GM06990 (cell line): ENCODE measurements around the gene PTK7.
A peak's percentile ranks its signal among the peaks of the same experiment; 100 is the strongest.

Experiments used
- DNase-seq: peaks from one replicate; pipeline ENCODE4 v3.0.0-alpha.2; 2011; ENCODE audit not compliant: insufficient read length; ENCODE audit errors: extremely low read depth
- H3K27me3 ChIP-seq: replicated peaks from 2 replicates; pipeline ENCODE4 v1.6.0; 2011; ENCODE audit warnings: low read length; ENCODE audit not compliant: control insufficient read depth, insufficient read depth
- H3K36me3 ChIP-seq: 2 replicates; pipeline ENCODE4 v1.5.1; 2011; ENCODE audit warnings: low read length; ENCODE audit not compliant: control insufficient read depth, insufficient read depth
- H3K4me3 ChIP-seq: replicated peaks from 2 replicates; pipeline ENCODE4 v1.5.1; 2011; ENCODE audit warnings: low read depth, mild to moderate bottlenecking, control low read depth, low read length
- CTCF ChIP-seq: IDR thresholded peaks from 2 replicates; pipeline ENCODE4 v1.5.1; 2011; ENCODE audit warnings: low read length, control low read depth, mild to moderate bottlenecking, inconsistent platforms; ENCODE audit not compliant: insufficient read depth, poor library complexity, severe bottlenecking

PTK7 gene

DNA sequence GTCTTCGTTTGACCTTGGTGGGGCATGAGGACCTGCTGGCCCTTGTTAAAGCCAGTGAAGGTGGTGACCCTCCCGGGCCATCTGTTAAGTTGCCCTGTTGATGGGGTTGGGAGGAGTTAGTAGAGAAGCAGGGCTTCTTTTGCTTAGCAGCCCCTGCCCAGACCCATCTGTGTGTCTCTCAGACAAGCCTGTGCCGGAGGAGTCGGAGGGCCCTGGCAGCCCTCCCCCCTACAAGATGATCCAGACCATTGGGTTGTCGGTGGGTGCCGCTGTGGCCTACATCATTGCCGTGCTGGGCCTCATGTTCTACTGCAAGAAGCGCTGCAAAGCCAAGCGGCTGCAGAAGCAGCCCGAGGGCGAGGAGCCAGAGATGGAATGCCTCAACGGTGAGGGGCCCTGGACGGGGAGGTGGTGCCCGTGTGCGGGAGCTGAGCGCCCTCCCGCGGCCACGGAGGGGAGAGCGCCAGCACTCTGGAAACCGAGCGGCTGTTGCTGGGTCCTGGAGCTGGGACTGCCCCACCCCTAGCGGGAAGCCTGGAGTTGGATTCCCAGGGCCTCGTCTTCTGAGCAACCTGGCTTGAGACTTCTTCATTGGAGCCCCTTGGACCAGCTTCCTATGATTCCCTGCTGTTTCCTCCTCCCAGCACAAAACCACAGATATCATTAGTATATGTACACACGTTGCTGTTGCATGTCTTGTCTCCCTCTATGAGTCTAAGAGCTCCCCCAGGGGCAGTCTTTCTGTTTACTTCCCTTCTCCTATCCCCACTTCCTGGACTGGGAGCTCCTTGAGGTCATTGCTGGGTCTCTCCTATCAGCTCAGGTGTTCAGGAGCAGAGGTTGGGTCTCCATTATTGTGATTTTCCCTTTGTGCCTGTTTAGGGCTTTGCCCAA, 67.4 kb downstream of the PTK7 start:
- Histone ChIP-seq H3K36me3 (no peaks in the 10 kb centered on the region), H3K4me3 (no peak overlapping the region), H3K27me3 (no peaks in the 10 kb centered on the region)
- peak; percentile 98 for TF ChIP-seq CTCF
- peak; percentile 79 for DNase-seq

GRCh38 chr6:43144879-43145278, 68.8 kb downstream of the PTK7 start:
- H3K27me3 ChIP-seq: no peaks in the 10 kb centered on the region
- H3K36me3 ChIP-seq: no peaks in the 10 kb centered on the region
- no peak overlapping the region for H3K4me3 ChIP-seq
- TF ChIP-seq CTCF: no peak
- DNase-seq: no peak

DNA sequence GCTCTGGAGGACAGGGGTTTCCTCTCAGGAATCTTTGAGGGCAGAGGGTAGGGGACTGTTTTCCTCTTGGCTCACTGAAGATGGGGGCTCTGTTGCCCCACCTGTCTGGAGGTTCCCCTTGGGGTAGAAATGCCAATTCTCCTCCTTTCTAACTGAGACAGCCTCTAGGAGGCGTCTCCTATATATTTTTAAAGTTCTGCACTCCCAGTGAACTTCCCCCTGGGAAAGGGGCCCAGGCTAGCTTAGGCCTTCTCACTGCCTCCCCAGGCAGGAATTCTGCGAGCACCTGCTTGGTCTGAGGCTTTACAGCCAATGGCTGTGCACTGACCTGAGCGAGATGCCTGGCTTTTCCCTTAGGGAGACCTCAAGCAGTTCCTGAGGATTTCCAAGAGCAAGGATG, 70.1 kb downstream of the PTK7 start:
- H3K27me3 ChIP-seq: no peaks in the 10 kb centered on the region
- no peaks in the 10 kb centered on the region for H3K36me3 ChIP-seq
- TF ChIP-seq CTCF: no peak
- DNase-seq: no peak
- H3K4me3 ChIP-seq: no peak overlapping the region

- no peak overlapping the region for H3K4me3 ChIP-seq
- DNase-seq: no peak
- H3K36me3 ChIP-seq: no peaks in the 10 kb centered on the region
- TF ChIP-seq CTCF: no peak
- H3K27me3 ChIP-seq: no peaks in the 10 kb centered on the region
These were observed 70.9 kb downstream of the PTK7 start for GRCh38 chr6:43146709-43147688.

- no peak for TF ChIP-seq CTCF
- no peaks in the 10 kb centered on the region for H3K27me3 ChIP-seq
- H3K36me3 ChIP-seq: no peaks in the 10 kb centered on the region
- H3K4me3 ChIP-seq: no peak overlapping the region
- DNase-seq: no peak
These were observed 71.8 kb downstream of the PTK7 start for GRCh38 chr6:43147691-43148477.
